NCI-H1436 (cell line): Measurements from ENCODE around the gene NDUFC2.
"Not testable (repeated sequence)": the region's sequence is repeated elsewhere in the genome, so short reads cannot be mapped to it uniquely, and the experiment has no call there.

Experiments
- DNase-seq: peaks from one replicate; lab custom pipeline; 2025; lab: John Stamatoyannopoulos, UW

The NDUFC2 gene

GRCh38 chr11:78054971-78055370 is 24.7 kb downstream of the NDUFC2 start:
- no peak for DNase-seq

GRCh38 chr11:78050964-78051831 is 28.5 kb downstream of the NDUFC2 start:
- no peak for DNase-seq

GRCh38 chr11:78049348-78049747 is 30.3 kb downstream of the NDUFC2 start:
- DNase-seq: no peak

GRCh38 chr11:78048561-78048960 is 31.1 kb downstream of the NDUFC2 start:
- no peak for DNase-seq

- no peak for DNase-seq
Measured at GRCh38 chr11:78046486-78046854, 33.2 kb downstream of the NDUFC2 start.

GRCh38 chr11:78045851-78046485 is 33.7 kb downstream of the NDUFC2 start:
- peak; percentile 64 for DNase-seq

GRCh38 chr11:78044706-78045105 is 35.0 kb downstream of the NDUFC2 start:
- no peak for DNase-seq

- no peak for DNase-seq
Measured at GRCh38 chr11:78041843-78042440, 37.7 kb downstream of the NDUFC2 start.

- not testable (repeated sequence) for DNase-seq
Measured at GRCh38 chr11:78041380-78041719, 38.3 kb downstream of the NDUFC2 start.

- no peak for DNase-seq
Measured at GRCh38 chr11:78040691-78041379, 38.8 kb downstream of the NDUFC2 start.

- DNase-seq: no peak
Measured at GRCh38 chr11:78039919-78040671, 39.6 kb downstream of the NDUFC2 start.

GRCh38 chr11:78039391-78039918 is 40.2 kb downstream of the NDUFC2 start:
- no peak for DNase-seq

GRCh38 chr11:78038697-78039313 is 40.9 kb downstream of the NDUFC2 start:
- no peak for DNase-seq

GRCh38 chr11:78037825-78038620 is 41.6 kb downstream of the NDUFC2 start:
- no peak for DNase-seq

GRCh38 chr11:78037056-78037455 is 42.6 kb downstream of the NDUFC2 start:
- DNase-seq: no peak

GRCh38 chr11:78036313-78036712 is 43.3 kb downstream of the NDUFC2 start:
- DNase-seq: no peak

- DNase-seq: no peak
Measured at GRCh38 chr11:78034623-78035022, 45.0 kb downstream of the NDUFC2 start.

GRCh38 chr11:78033040-78033439 is 46.6 kb downstream of the NDUFC2 start:
- no peak for DNase-seq

- DNase-seq: no peak
Measured at GRCh38 chr11:78032090-78032489, 47.6 kb downstream of the NDUFC2 start.

GRCh38 chr11:78031629-78032028 is 48.0 kb downstream of the NDUFC2 start:
- DNase-seq: no peak
